Measurements from ENCODE around the gene METRN. TPM values are rescaled to one million over a fixed set of nuclear protein-coding genes. Genes with fewer than 3 reads are reported as not detected.

Gene METRN
- total and polyA plus RNA-seq, 2 donors (not counting 1 experiment from before 2014, with no cell fraction given): 6.9 to 10.4 TPM

- TF ChIP-seq, protein P1, sequence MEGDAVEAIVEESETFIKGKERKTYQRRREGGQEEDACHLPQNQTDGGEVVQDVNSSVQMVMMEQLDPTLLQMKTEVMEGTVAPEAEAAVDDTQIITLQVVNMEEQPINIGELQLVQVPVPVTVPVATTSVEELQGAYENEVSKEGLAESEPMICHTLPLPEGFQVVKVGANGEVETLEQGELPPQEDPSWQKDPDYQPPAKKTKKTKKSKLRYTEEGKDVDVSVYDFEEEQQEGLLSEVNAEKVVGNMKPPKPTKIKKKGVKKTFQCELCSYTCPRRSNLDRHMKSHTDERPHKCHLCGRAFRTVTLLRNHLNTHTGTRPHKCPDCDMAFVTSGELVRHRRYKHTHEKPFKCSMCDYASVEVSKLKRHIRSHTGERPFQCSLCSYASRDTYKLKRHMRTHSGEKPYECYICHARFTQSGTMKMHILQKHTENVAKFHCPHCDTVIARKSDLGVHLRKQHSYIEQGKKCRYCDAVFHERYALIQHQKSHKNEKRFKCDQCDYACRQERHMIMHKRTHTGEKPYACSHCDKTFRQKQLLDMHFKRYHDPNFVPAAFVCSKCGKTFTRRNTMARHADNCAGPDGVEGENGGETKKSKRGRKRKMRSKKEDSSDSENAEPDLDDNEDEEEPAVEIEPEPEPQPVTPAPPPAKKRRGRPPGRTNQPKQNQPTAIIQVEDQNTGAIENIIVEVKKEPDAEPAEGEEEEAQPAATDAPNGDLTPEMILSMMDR (IDR thresholded peaks at IDR 0.05): no peak
- no peak for TF ChIP-seq EZH2 (IDR thresholded peaks at IDR 0.05; ENCODE audit: borderline replicate concordance, insufficient read depth, low read depth, low read length, poor library complexity, severe bottlenecking)
- peak within 1 kb of the TSS; percentile 77 for H2AFZ ChIP-seq (ENCODE audit: insufficient read depth, low read depth, low read length, poor library complexity, severe bottlenecking)
- H3K4me3 Mint-ChIP-seq: peak within 1 kb of the TSS; percentile 84
- no peaks in the 10 kb centered on the region for H3K27me3 Mint-ChIP-seq
- peak within 1 kb of the TSS; percentile 77 for H3K9ac ChIP-seq (ENCODE audit: low read length)
- H3K4me2 ChIP-seq (replicated peaks; ENCODE audit: low read depth, low read length, poor library complexity, severe bottlenecking): peak within 1 kb of the TSS; percentile 98
- peaks cover 21% of the 10 kb centered on the region for H3K4me1 Mint-ChIP-seq
- H3K27me3 ChIP-seq (replicated peaks in 1 of 4; ENCODE audit: control extremely low read depth in 1 of 4, control insufficient read depth in 3 of 4, insufficient read depth in 4 of 4, low read length in 3 of 4): peaks cover 0 to 6% (median 3%) of the 10 kb centered on the region in 4 experiments
- ChIA-PET CTCF (interaction anchor here (1.0 to 3.8 kb wide), 5 partner anchors 9 to 64 kb away, joined by 3 to 26 read pairs (median 9); partner anchors contain the start of genes CIAO3 and JMJD8), POLR2A (interaction anchor here (1.0 to 1.9 kb wide), 4 partner anchors 14 to 37 kb away, joined by 3 to 5 read pairs (median 4); partner anchors contain the start of genes JMJD8 and WDR24)
- ATAC-seq (ENCODE audit: low read depth): peak; percentile 86
- intact Hi-C loops (cut with micrococcal nuclease): loop anchor here (5.0 kb wide), 1 partner anchor 39 kb away; the partner anchor contains the start of genes JMJD8 and STUB1
- peak within 1 kb of the TSS; percentile 34 to 76 (median 73) for H3K4me3 ChIP-seq (ENCODE audit: control extremely low read depth in 1 of 5, extremely low read depth in 1 of 5, insufficient read depth in 1 of 5, low read depth in 2 of 5, low read length in 4 of 5)
- H3K4me1 ChIP-seq (ENCODE audit: control insufficient read depth in 2 of 2, insufficient read depth in 2 of 2, low read length in 2 of 2): peaks cover 21 to 38% of the 10 kb centered on the region in 2 donors
- H4K20me1 ChIP-seq (ENCODE audit: control insufficient read depth, insufficient read depth, low read length, poor library complexity, severe bottlenecking): peaks cover 23% of the 10 kb centered on the region
- H3K9me3 Mint-ChIP-seq (ENCODE audit: insufficient read depth): no peaks in the 10 kb centered on the region
- DNase-seq: peak; percentile 92
- peak within 1 kb of the TSS; percentile 54 to 86 for H3K27ac ChIP-seq (ENCODE audit: low read length in 2 of 2)
- WGBS (ENCODE audit: insufficient coverage): 5% methylated on average over 106 of the region's 106 CpGs
- no peaks in the 10 kb centered on the region for H3K36me3 ChIP-seq (replicated peaks in 1 of 2; ENCODE audit: control extremely low read depth in 1 of 2, control insufficient read depth in 1 of 2, extremely low read depth in 1 of 2, insufficient read depth in 2 of 2, low read length in 1 of 2)
- H3K79me2 ChIP-seq (ENCODE audit: control insufficient read depth, insufficient read depth, low read length): no peaks in the 10 kb centered on the region
- H3K9me3 ChIP-seq (ENCODE audit: control extremely low read depth in 1 of 3, control insufficient read depth in 2 of 3, insufficient read depth in 1 of 3, low read length in 2 of 3): peaks cover 0 to 8% (median 0%) of the 10 kb centered on the region in 3 donors
- H3K27ac Mint-ChIP-seq: peak within 1 kb of the TSS; percentile 80
Measured at GRCh38 chr16:720990-721764, 6.3 kb downstream of the METRN start, which contains the start of gene ANTKMT. ANTKMT (plus strand) TSS chr16:721146; CDS start chr16:721275, 129 bp downstream.
